Testis (tissue), 3 donors: Measurements from ENCODE around the gene SMYD4. TPM values are rescaled to one million over a fixed set of nuclear protein-coding genes. Genes with fewer than 3 reads are reported as not detected.
"Not testable (repeated sequence)": the region's sequence is repeated elsewhere in the genome, so short reads cannot be mapped to it uniquely, and the experiment has no call there.

Source experiments
- DNase-seq: peaks from one replicate; pipeline ENCODE4 v3.0.0-alpha.2; 2019
- H3K27ac ChIP-seq, 2 donors: fragments of 200-600 bp; sonication (generic); one replicate each; pipeline ENCODE4 v1.5.1; 2019
- H3K27me3 ChIP-seq: fragments of 200-600 bp; sonication (generic); one replicate; pipeline ENCODE4 v1.5.1; 2019
- H3K36me3 ChIP-seq: fragments of 200-600 bp; sonication (generic); one replicate; pipeline ENCODE4 v1.5.1; 2017; ENCODE audit warnings: low read depth; ENCODE audit errors: missing control alignments
- H3K4me1 ChIP-seq: fragments of 200-600 bp; sonication (generic); one replicate; pipeline ENCODE4 v1.5.1; 2019
- H3K4me3 ChIP-seq, 2 donors: fragments of 200-600 bp; sonication (generic); one replicate each; pipeline ENCODE4 v1.5.1; 2017 to 2019
- H3K9me3 ChIP-seq: fragments of 200-600 bp; sonication (generic); one replicate; pipeline ENCODE4 v1.5.1; 2017
- POLR2A ChIP-seq: fragments of 450-650 bp; IDR thresholded peaks from one replicate; pipeline ENCODE4 v1.6.1; 2017; ENCODE audit warnings: antibody characterized with exemption, mild to moderate bottlenecking, moderate library complexity
- WGBS, 2 donors: methylation state at CpG; one replicate each; pipeline ENCODE4 v1.1.5; 2018; 5-methylcytosine and 5-hydroxymethylcytosine counted together
- intact Hi-C: fragments of 100-400 bp; cut with DNase I; formaldehyde crosslinking; loops from one replicate; pipeline ENCODE4 v1.15.1; 2023; ENCODE audit warnings: low total_unique reads
- polyA plus RNA-seq: library from polyadenylated mRNA; stranded (reverse); fragments of 350-450 nt; fragmentation: Illumina TruSeq; extraction: RNeasy Lipid Tissue Mini Kit (QIAGEN cat#74804); gene quantifications from one replicate; pipeline ENCODE4 v1.2.3, GENCODE V29; 2014; ENCODE audit warnings: low read depth, low replicate concordance; ENCODE audit not compliant: insufficient read depth
- total RNA-seq, 2 donors: library from RNA; depleted of rRNA; stranded (reverse); fragments of >200 nt; gene quantifications; one replicate each; pipeline ENCODE4 v1.2.3, GENCODE V29; 2016
- TF ChIP-seq, protein P1 (sequence below), 3 experiments: fragments of 450-650 bp in 2 of 3; fragments of 200-600 bp in 1 of 3; sonication (generic) in 1 of 3; IDR thresholded peaks; one replicate each; pipeline ENCODE4 v1.5.1; 2016 to 2019; ENCODE audit warnings: antibody characterized with exemption in 3 of 3, mild to moderate bottlenecking in 2 of 3, moderate library complexity in 1 of 3

Gene SMYD4
- total and polyA plus RNA-seq, 3 donors from 2014 or later: 14.4 to 23.0 (median 21.2) TPM

DNA sequence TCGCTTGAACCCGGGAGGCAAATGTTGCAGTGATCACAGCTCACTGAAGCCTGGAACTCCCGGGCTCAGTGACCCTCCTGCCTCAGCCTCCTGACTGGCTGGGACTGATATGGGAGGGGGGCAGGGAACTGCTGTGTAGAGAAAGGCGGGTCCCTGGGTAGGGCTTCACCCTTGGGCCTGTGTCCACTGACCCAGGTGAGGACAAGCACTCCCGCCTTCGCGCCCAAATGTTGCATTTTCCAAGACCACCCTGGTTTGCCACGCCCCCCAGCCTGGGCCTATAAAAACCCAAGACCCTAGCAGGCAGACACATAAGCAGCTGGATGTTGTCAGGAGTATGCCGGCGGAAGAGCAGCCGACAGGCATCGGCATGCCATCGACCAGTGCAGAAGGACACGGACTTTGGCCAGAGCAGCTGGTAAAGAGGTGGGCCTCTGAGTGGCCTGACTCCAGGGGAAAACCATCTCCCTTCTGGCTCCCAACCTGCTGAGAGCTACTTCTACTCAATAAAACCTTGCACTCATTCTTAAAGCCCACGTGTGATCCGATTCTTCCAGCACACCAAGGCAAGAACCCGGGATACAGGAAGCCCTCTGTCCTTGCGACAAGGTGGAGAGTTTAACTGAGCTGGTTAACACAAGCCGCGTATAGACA, 19.1 kb downstream of the SMYD4 start:
- H3K9me3 ChIP-seq: no peaks in the 10 kb centered on the region
- DNase-seq: no peak
- TF ChIP-seq, protein P1, sequence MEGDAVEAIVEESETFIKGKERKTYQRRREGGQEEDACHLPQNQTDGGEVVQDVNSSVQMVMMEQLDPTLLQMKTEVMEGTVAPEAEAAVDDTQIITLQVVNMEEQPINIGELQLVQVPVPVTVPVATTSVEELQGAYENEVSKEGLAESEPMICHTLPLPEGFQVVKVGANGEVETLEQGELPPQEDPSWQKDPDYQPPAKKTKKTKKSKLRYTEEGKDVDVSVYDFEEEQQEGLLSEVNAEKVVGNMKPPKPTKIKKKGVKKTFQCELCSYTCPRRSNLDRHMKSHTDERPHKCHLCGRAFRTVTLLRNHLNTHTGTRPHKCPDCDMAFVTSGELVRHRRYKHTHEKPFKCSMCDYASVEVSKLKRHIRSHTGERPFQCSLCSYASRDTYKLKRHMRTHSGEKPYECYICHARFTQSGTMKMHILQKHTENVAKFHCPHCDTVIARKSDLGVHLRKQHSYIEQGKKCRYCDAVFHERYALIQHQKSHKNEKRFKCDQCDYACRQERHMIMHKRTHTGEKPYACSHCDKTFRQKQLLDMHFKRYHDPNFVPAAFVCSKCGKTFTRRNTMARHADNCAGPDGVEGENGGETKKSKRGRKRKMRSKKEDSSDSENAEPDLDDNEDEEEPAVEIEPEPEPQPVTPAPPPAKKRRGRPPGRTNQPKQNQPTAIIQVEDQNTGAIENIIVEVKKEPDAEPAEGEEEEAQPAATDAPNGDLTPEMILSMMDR (IDR thresholded peaks at IDR 0.05): no peak
- no peak for TF ChIP-seq POLR2A
- intact Hi-C loops: no loop called here
- H3K4me1 ChIP-seq: no peaks in the 10 kb centered on the region
- 90% methylated on average over 19 to 20 of the region's 20 CpGs for WGBS, 2 donors
- no peak overlapping the region for H3K4me3 ChIP-seq
- H3K27ac ChIP-seq: no peak overlapping the region
- H3K36me3 ChIP-seq: no peaks in the 10 kb centered on the region
- H3K27me3 ChIP-seq: no peaks in the 10 kb centered on the region

DNA sequence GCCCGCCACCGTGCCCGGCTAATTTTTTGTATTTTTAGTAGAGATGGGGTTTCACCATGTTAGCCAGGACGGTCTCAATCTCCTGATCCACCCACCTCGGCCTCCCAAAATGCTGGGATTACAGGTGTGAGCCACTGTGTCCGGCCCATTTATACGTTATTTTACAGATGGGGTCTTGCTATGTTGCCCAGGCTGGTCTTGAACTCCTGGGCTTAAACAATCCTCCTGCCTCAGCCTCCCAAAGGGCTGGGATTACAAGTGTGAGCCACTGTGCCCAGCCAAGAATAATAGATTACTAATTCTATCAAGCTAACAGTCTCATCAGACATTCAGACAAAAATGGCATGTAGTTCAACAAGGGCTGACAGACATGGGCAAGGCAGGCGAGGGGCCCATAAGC, 19.9 kb downstream of the SMYD4 start:
- H3K27ac ChIP-seq, H3K9me3 ChIP-seq, H3K36me3 ChIP-seq, intact Hi-C loops, H3K27me3 ChIP-seq, H3K4me1 ChIP-seq, H3K4me3 ChIP-seq, DNase-seq: not testable (repeated sequence)
- WGBS, 2 donors: 93 to 98% methylated on average over 8 of the region's 8 CpGs

DNA sequence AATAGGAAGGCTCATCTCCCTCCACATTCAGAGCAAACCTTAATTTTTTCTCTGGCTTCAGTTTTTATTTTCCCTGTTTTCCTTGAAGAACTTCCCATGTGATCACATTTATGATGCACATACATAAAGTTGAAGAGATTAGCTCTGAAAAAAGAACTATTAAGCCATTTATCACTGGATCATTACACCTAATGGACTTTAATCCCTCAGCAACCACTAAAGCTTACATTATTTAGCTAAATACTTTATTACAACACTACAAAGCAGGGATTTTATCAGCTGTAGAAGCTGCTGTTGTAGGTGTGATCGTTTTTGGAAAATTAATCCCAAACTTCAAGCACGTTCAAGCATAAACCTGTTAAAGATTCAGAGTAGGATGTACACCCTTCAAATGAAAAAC, 21.1 kb downstream of the SMYD4 start:
- H3K27me3 ChIP-seq: no peaks in the 10 kb centered on the region
- no peak for DNase-seq
- no peak overlapping the region for H3K27ac ChIP-seq
- no peaks in the 10 kb centered on the region for H3K9me3 ChIP-seq
- TF ChIP-seq, protein P1 (IDR thresholded peaks at IDR 0.05): no peak
- TF ChIP-seq POLR2A: no peak
- WGBS, 2 donors: 82 to 85% methylated on average over 2 of the region's 2 CpGs
- H3K4me3 ChIP-seq: no peak overlapping the region
- no peaks in the 10 kb centered on the region for H3K36me3 ChIP-seq
- H3K4me1 ChIP-seq: no peaks in the 10 kb centered on the region
- intact Hi-C loops: no loop called here

DNA sequence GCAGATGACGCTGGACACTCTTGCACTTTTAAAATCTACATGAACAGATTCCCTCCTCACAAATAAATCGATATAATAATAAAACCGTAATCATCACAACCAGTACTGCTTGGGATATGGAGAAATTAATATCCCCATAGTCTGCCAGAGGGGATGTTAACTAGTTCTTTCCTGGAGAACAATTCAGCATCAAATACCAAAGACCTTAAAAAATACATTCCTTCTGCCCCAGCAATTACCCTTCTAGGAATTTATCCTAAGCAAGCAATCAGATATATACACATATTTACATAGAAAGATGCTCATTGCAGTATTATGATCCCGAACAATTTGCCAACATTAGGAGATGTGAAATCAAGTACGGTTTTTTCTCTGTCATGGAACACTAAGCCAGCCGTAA, 21.8 kb downstream of the SMYD4 start:
- Histone ChIP-seq H3K36me3 (no peaks in the 10 kb centered on the region), H3K4me1 (no peaks in the 10 kb centered on the region), H3K27ac (no peak overlapping the region), H3K9me3 (no peaks in the 10 kb centered on the region), H3K27me3 (no peaks in the 10 kb centered on the region), H3K4me3 (no peak overlapping the region)
- TF ChIP-seq, protein P1 (IDR thresholded peaks at IDR 0.05): no peak
- no peak for TF ChIP-seq POLR2A
- no peak for DNase-seq
- 95 to 97% methylated on average over 6 of the region's 6 CpGs for WGBS, 2 donors
- intact Hi-C loops: no loop called here

DNA sequence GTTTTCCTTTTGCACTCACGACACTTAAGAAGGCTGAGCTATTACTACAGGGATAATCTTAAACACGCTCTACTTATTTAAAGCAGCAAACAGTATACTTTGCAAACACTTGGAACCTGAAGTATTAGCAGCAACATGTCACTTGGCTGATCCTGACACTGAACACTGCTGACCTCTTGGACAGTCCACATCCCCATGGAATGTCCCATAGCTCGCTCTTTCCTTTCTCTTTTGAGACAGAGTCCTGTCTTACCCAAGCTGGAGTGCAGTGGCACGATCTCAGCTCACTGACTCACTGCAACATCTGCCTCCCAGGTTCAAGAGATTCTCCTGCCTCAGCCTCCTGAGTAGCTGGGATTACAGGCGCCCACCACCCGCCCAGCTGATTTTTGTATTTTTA, 26.4 kb downstream of the SMYD4 start:
- Histone ChIP-seq H3K4me3 (no peak overlapping the region), H3K9me3 (no peaks in the 10 kb centered on the region), H3K36me3 (no peaks in the 10 kb centered on the region), H3K27ac (no peak overlapping the region), H3K27me3 (no peaks in the 10 kb centered on the region), H3K4me1 (no peaks in the 10 kb centered on the region)
- TF ChIP-seq POLR2A: no peak
- TF ChIP-seq, protein P1 (IDR thresholded peaks at IDR 0.05): no peak
- intact Hi-C loops: no loop called here
- WGBS, 2 donors: 86 to 94% methylated on average over 6 of the region's 6 CpGs
- DNase-seq: no peak
